ENCODE data around the gene CDC23.
"Not testable (repeated sequence)": the region's sequence is repeated elsewhere in the genome, so short reads cannot be mapped to it uniquely, and the experiment has no call there.

CDC23 gene

DNA sequence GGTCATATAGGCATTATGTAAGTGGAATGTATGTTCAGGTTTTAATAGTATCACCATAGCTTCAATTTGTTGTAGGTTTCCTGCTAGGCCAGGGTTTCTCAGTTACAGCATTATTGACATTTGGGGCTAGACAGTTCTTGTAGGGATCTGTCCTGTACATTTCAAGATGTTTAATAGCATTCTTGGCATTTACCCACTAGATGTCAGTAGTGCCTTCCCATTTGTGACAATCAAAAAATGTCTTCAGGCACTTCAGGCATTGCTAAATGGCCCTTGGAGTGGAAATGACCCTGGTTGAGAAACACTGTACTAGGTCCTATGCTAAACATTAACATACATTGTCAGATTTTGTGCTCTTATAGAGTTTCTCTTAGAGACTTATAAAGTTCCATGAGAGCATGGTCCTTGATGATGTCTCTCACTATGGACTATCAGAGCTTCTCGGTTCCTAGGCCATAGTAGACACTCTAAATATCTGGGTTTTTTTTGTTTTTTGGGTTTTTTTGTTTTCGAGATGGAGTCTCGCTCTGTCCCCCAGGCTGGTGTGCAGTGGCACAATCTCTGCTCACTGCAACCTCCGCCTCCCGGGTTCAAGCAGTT is 32.8 kb downstream of the CDC23 start:
- H3K9me3 Mint-ChIP-seq = no peaks in the 10 kb centered on the region
- H3K4me1 Mint-ChIP-seq (ENCODE audit: low read depth) = peaks cover 16% of the 10 kb centered on the region
- H3K36me3 Mint-ChIP-seq (ENCODE audit: low read depth) = peaks cover 32% of the 10 kb centered on the region
- H3K27ac Mint-ChIP-seq = no peak overlapping the region
- H3K4me3 Mint-ChIP-seq = no peak overlapping the region
- no peaks in the 10 kb centered on the region for H3K27me3 Mint-ChIP-seq

DNA sequence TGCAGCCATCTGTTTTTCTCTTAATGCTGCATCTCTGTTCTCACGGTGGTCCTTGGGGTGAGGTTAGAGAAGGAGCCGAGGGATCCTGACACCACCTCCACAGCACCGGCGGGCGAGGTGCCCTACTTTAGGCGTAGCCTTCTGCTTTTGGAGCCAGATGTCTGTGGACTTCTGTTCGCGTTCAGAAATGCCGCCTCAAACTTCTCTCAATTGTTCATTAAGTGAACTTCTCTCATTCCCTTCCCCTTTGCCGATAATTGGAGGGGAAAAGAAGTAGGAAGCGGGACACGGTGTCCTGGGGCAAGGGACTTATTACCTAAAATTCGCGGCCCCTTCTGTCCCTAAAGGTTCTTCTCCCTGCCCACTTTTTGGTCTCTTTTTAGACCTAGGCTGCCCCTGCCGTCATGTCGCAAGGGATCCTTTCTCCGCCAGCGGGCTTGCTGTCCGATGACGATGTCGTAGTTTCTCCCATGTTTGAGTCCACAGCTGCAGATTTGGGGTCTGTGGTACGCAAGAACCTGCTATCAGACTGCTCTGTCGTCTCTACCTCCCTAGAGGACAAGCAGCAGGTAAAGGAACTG is 33.8 kb downstream of the CDC23 start:
- peaks cover 33% of the 10 kb centered on the region for H3K36me3 Mint-ChIP-seq (ENCODE audit: low read depth)

GRCh38 chr5:138178516-138179276 is 34.4 kb downstream of the CDC23 start, which contains the start of the genes BRD8 and KIF20A:
Gene BRD8 (minus strand): TSS chr5:138178630. CDS start chr5:138178614, 16 bp downstream.
Gene KIF20A (plus strand): TSS chr5:138179112. CDS start chr5:138179681, 569 bp downstream.
- peak within 1 kb of the TSS; percentile 52 for H3K27ac Mint-ChIP-seq

More for the DNA sequence above, 33.8 kb downstream of the CDC23 start:
- Mint-ChIP-seq H3K27ac (no peak overlapping the region), H3K27me3 (no peaks in the 10 kb centered on the region), H3K9me3 (no peaks in the 10 kb centered on the region), H3K4me1 (ENCODE audit: low read depth) (peaks cover 16% of the 10 kb centered on the region), H3K4me3 (no peak overlapping the region)

GRCh38 chr5:138177941-138178515 is 35.1 kb downstream of the CDC23 start:
- Mint-ChIP-seq H3K4me1 (ENCODE audit: low read depth) (peaks cover 16% of the 10 kb centered on the region), H3K9me3 (no peaks in the 10 kb centered on the region), H3K4me3 (no peak overlapping the region), H3K27me3 (no peaks in the 10 kb centered on the region), H3K27ac (no peak overlapping the region), H3K36me3 (ENCODE audit: low read depth) (peaks cover 32% of the 10 kb centered on the region)

More at GRCh38 chr5:138178516-138179276, 34.4 kb downstream of the CDC23 start, which contains the start of the genes BRD8 and KIF20A:
- H3K9me3 Mint-ChIP-seq = no peaks in the 10 kb centered on the region
- H3K4me1 Mint-ChIP-seq (ENCODE audit: low read depth) = peaks cover 16% of the 10 kb centered on the region
- H3K36me3 Mint-ChIP-seq (ENCODE audit: low read depth) = peaks cover 31% of the 10 kb centered on the region
- H3K4me3 Mint-ChIP-seq = no peak within 1 kb of the TSS
- no peaks in the 10 kb centered on the region for H3K27me3 Mint-ChIP-seq

GRCh38 chr5:138170299-138170698 is 42.8 kb downstream of the CDC23 start:
- no peak overlapping the region for H3K4me3 Mint-ChIP-seq
- no peaks in the 10 kb centered on the region for H3K27me3 Mint-ChIP-seq
- no peaks in the 10 kb centered on the region for H3K9me3 Mint-ChIP-seq
- H3K27ac Mint-ChIP-seq = no peak overlapping the region
- H3K4me1 Mint-ChIP-seq (ENCODE audit: low read depth) = no peaks in the 10 kb centered on the region
- H3K36me3 Mint-ChIP-seq (ENCODE audit: low read depth) = peaks cover 79% of the 10 kb centered on the region

DNA sequence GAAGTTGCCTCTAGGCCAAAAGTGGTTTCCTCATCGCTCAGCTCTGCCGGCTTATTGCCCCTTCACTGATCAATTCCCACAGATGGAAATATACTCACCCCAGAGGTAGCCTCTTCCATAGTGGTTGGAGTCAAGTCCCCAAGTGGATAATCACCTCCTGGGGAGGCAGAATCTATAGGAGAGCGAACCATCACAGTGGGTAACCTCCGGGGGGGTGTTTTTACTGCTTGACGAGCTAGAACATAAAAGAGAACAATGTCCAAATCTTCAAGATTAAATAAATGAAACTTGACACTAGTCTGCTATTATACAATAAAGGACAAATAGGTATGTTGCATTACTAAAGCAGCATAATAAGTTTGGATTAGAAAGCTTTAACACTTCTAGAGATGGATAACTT is 44.0 kb downstream of the CDC23 start:
- no peaks in the 10 kb centered on the region for H3K4me1 Mint-ChIP-seq (ENCODE audit: low read depth)
- peaks cover 83% of the 10 kb centered on the region for H3K36me3 Mint-ChIP-seq (ENCODE audit: low read depth)
- no peaks in the 10 kb centered on the region for H3K27me3 Mint-ChIP-seq
- H3K9me3 Mint-ChIP-seq = no peaks in the 10 kb centered on the region
- H3K4me3 Mint-ChIP-seq = no peak overlapping the region
- H3K27ac Mint-ChIP-seq = no peak overlapping the region

GRCh38 chr5:138163721-138164120 is 49.4 kb downstream of the CDC23 start:
- Mint-ChIP-seq H3K9me3 (no peaks in the 10 kb centered on the region), H3K4me1 (ENCODE audit: low read depth) (no peaks in the 10 kb centered on the region), H3K36me3 (ENCODE audit: low read depth) (peaks cover 90% of the 10 kb centered on the region), H3K27ac (no peak overlapping the region), H3K27me3 (no peaks in the 10 kb centered on the region), H3K4me3 (no peak overlapping the region)

- no peaks in the 10 kb centered on the region for H3K4me1 Mint-ChIP-seq (ENCODE audit: low read depth)
- H3K9me3 Mint-ChIP-seq = no peaks in the 10 kb centered on the region
- no peak overlapping the region for H3K27ac Mint-ChIP-seq
- H3K27me3 Mint-ChIP-seq = no peaks in the 10 kb centered on the region
- peaks cover 82% of the 10 kb centered on the region for H3K36me3 Mint-ChIP-seq (ENCODE audit: low read depth)
- no peak overlapping the region for H3K4me3 Mint-ChIP-seq
Measured at GRCh38 chr5:138160706-138161105, 52.4 kb downstream of the CDC23 start.

- Mint-ChIP-seq H3K4me1 (ENCODE audit: low read depth) (no peaks in the 10 kb centered on the region), H3K27ac (no peak overlapping the region), H3K36me3 (ENCODE audit: low read depth) (peaks cover 72% of the 10 kb centered on the region), H3K4me3 (no peak overlapping the region), H3K9me3 (no peaks in the 10 kb centered on the region), H3K27me3 (no peaks in the 10 kb centered on the region)
Measured at GRCh38 chr5:138159666-138160065, 53.5 kb downstream of the CDC23 start.

DNA sequence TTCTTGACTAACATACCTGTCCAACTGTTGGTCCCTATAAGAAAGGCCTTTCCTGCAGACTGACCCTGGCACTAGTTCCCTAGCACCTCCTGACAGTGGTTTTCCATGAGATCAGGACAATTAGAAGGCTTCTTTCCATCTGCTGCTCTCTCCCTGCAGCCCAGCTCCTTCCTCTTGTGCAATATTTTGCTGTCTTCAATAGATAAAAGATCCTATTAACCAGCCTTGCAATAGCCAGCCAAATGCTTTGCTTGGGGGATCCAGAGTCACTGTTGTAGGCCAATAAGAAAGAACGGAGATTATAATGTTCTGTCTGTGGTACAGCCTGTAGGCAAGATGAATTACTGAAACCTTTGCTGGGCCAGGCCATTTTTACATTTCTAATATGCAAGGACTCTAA is 55.5 kb downstream of the CDC23 start:
- Mint-ChIP-seq H3K27ac (no peak overlapping the region), H3K4me3 (no peak overlapping the region), H3K27me3 (no peaks in the 10 kb centered on the region), H3K4me1 (ENCODE audit: low read depth) (no peaks in the 10 kb centered on the region), H3K36me3 (ENCODE audit: low read depth) (peaks cover 52% of the 10 kb centered on the region), H3K9me3 (no peaks in the 10 kb centered on the region)

- H3K4me3 Mint-ChIP-seq; H3K9me3 Mint-ChIP-seq; H3K27me3 Mint-ChIP-seq; H3K4me1 Mint-ChIP-seq (ENCODE audit: low read depth); H3K27ac Mint-ChIP-seq: not testable (repeated sequence)
- peaks cover 39% of the 10 kb centered on the region for H3K36me3 Mint-ChIP-seq (ENCODE audit: low read depth)
Measured at GRCh38 chr5:138155977-138156376, 57.1 kb downstream of the CDC23 start.

GRCh38 chr5:138149530-138149929 is 63.6 kb downstream of the CDC23 start:
- Mint-ChIP-seq H3K27ac (no peak overlapping the region), H3K4me1 (ENCODE audit: low read depth) (no peaks in the 10 kb centered on the region), H3K4me3 (no peak overlapping the region), H3K27me3 (no peaks in the 10 kb centered on the region), H3K9me3 (no peaks in the 10 kb centered on the region), H3K36me3 (ENCODE audit: low read depth) (no peaks in the 10 kb centered on the region)

DNA sequence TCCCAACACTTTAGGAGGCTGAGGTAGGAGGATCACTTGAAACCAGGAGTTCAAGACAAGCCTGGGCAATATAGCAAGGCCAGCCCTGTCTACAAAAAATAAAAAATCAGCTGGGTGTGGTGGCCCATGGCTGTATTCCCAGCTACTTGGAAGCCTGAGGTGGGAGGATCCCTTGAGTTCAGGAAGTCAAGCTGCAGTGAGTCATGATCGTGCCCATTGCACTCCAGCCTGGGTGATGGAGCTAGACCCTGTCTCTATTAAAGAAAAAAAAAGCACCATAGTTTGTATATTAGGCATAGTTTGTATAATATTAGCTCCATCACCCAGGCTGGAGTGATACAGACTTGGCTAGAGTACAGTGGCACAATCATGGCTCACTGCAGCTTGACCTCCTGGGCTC is 64.3 kb downstream of the CDC23 start:
- no peaks in the 10 kb centered on the region for H3K36me3 Mint-ChIP-seq (ENCODE audit: low read depth)
- H3K9me3 Mint-ChIP-seq = no peaks in the 10 kb centered on the region
- H3K27me3 Mint-ChIP-seq = no peaks in the 10 kb centered on the region
- H3K4me1 Mint-ChIP-seq (ENCODE audit: low read depth) = no peaks in the 10 kb centered on the region
- H3K27ac Mint-ChIP-seq = no peak overlapping the region
- H3K4me3 Mint-ChIP-seq = no peak overlapping the region

- not testable (repeated sequence) for H3K36me3 Mint-ChIP-seq (ENCODE audit: low read depth); H3K4me3 Mint-ChIP-seq; H3K27me3 Mint-ChIP-seq; H3K4me1 Mint-ChIP-seq (ENCODE audit: low read depth); H3K27ac Mint-ChIP-seq; H3K9me3 Mint-ChIP-seq
Measured at GRCh38 chr5:138143578-138143977, 69.5 kb downstream of the CDC23 start.

GRCh38 chr5:138141734-138142133 is 71.4 kb downstream of the CDC23 start:
- H3K9me3 Mint-ChIP-seq = no peaks in the 10 kb centered on the region

More at GRCh38 chr5:138141734-138142133, 71.4 kb downstream of the CDC23 start:
- Mint-ChIP-seq H3K4me1 (ENCODE audit: low read depth) (peaks cover 8% of the 10 kb centered on the region), H3K27me3 (peaks cover 11% of the 10 kb centered on the region), H3K4me3 (no peak overlapping the region), H3K27ac (no peak overlapping the region), H3K36me3 (ENCODE audit: low read depth) (no peaks in the 10 kb centered on the region)
